Measurements from ENCODE around the gene CYB561D2. TPM values are rescaled to one million over a fixed set of nuclear protein-coding genes. Genes with fewer than 3 reads are reported as not detected.

Gene CYB561D2
- total and polyA plus RNA-seq, 2 of the 13 experiments (the other 11 are each of a cell fraction or from before 2014, with no cell fraction given), result 11.1 to 17.2 TPM

GRCh38 chr3:50324351-50325112, 26.1 kb upstream of the CYB561D2 start (continued):
- TF ChIP-seq, protein P1, sequence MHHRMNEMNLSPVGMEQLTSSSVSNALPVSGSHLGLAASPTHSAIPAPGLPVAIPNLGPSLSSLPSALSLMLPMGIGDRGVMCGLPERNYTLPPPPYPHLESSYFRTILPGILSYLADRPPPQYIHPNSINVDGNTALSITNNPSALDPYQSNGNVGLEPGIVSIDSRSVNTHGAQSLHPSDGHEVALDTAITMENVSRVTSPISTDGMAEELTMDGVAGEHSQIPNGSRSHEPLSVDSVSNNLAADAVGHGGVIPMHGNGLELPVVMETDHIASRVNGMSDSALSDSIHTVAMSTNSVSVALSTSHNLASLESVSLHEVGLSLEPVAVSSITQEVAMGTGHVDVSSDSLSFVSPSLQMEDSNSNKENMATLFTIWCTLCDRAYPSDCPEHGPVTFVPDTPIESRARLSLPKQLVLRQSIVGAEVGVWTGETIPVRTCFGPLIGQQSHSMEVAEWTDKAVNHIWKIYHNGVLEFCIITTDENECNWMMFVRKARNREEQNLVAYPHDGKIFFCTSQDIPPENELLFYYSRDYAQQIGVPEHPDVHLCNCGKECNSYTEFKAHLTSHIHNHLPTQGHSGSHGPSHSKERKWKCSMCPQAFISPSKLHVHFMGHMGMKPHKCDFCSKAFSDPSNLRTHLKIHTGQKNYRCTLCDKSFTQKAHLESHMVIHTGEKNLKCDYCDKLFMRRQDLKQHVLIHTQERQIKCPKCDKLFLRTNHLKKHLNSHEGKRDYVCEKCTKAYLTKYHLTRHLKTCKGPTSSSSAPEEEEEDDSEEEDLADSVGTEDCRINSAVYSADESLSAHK (CRISPR knock-in tag; IDR thresholded peaks at IDR 0.05; ENCODE audit: borderline replicate concordance), result no peak
- TF ChIP-seq ZNF225 (CRISPR knock-in tag; IDR thresholded peaks at IDR 0.05) (no peak), PLRG1 (conservative IDR thresholded peaks at IDR 0.05) (no peak), ZNF629 (CRISPR knock-in tag; conservative IDR thresholded peaks at IDR 0.05) (no peak), SUZ12 (IDR thresholded peaks at IDR 0.05; ENCODE audit: low read depth, low read length) (no peak), NONO (IDR thresholded peaks at IDR 0.05) (no peak), NONO (CRISPR knock-in tag; conservative IDR thresholded peaks at IDR 0.05) (no peak; the same call in 1 of the 2 replicates), MAF1 (CRISPR knock-in tag; IDR thresholded peaks at IDR 0.05; ENCODE audit: borderline replicate concordance) (no peak), ZNF574 (CRISPR knock-in tag; IDR thresholded peaks at IDR 0.05) (peak; percentile 90), ZBTB20 (CRISPR knock-in tag; IDR thresholded peaks at IDR 0.05; ENCODE audit: borderline replicate concordance, low read depth) (no peak), ATF3 (CRISPR knock-in tag; IDR thresholded peaks at IDR 0.05) (no peak), ZNF550 (CRISPR knock-in tag; IDR thresholded peaks at IDR 0.05; ENCODE audit: borderline replicate concordance) (no peak), ZNF431 (CRISPR knock-in tag; IDR thresholded peaks at IDR 0.05; ENCODE audit: borderline replicate concordance, low read depth) (no peak), MATR3 (CRISPR knock-in tag; IDR thresholded peaks at IDR 0.05) (no peak), ADNP (CRISPR knock-in tag; IDR thresholded peaks at IDR 0.05) (no peak), FOXP4 (CRISPR knock-in tag; IDR thresholded peaks at IDR 0.05) (0 out of 2 replicates have a peak, but pooled peaks have one; percentile 35), ZSCAN25 (CRISPR knock-in tag; IDR thresholded peaks at IDR 0.05) (0 out of 2 replicates have a peak, but pooled peaks have one; percentile 24)
- TF ChIP-seq, protein P2, sequence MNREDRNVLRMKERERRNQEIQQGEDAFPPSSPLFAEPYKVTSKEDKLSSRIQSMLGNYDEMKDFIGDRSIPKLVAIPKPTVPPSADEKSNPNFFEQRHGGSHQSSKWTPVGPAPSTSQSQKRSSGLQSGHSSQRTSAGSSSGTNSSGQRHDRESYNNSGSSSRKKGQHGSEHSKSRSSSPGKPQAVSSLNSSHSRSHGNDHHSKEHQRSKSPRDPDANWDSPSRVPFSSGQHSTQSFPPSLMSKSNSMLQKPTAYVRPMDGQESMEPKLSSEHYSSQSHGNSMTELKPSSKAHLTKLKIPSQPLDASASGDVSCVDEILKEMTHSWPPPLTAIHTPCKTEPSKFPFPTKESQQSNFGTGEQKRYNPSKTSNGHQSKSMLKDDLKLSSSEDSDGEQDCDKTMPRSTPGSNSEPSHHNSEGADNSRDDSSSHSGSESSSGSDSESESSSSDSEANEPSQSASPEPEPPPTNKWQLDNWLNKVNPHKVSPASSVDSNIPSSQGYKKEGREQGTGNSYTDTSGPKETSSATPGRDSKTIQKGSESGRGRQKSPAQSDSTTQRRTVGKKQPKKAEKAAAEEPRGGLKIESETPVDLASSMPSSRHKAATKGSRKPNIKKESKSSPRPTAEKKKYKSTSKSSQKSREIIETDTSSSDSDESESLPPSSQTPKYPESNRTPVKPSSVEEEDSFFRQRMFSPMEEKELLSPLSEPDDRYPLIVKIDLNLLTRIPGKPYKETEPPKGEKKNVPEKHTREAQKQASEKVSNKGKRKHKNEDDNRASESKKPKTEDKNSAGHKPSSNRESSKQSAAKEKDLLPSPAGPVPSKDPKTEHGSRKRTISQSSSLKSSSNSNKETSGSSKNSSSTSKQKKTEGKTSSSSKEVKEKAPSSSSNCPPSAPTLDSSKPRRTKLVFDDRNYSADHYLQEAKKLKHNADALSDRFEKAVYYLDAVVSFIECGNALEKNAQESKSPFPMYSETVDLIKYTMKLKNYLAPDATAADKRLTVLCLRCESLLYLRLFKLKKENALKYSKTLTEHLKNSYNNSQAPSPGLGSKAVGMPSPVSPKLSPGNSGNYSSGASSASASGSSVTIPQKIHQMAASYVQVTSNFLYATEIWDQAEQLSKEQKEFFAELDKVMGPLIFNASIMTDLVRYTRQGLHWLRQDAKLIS (CRISPR knock-in tag; IDR thresholded peaks at IDR 0.05), result no peak
